CD1c-positive myeloid dendritic cell (primary cell): ENCODE data around the gene GOLGA2.
"Not testable (repeated sequence)": the region's sequence is repeated elsewhere in the genome, so short reads cannot be mapped to it uniquely, and the experiment has no call there.

ENCODE experiments used
- DNase-seq: peaks from one replicate; pipeline ENCODE4 v3.0.0-alpha.2; 2016; ENCODE audit errors: extremely low spot score

The GOLGA2 gene

GRCh38 chr9:128294142-128294541 is 18.3 kb upstream of the GOLGA2 start:
- DNase-seq, result no peak

- DNase-seq, result no peak
These were observed 17.3 kb upstream of the GOLGA2 start for GRCh38 chr9:128293091-128293490.

- no peak for DNase-seq
These were observed 16.2 kb upstream of the GOLGA2 start for GRCh38 chr9:128292009-128292408.

GRCh38 chr9:128288273-128289004 is 12.6 kb upstream of the GOLGA2 start:
- DNase-seq, result no peak

GRCh38 chr9:128286440-128286839 is 10.6 kb upstream of the GOLGA2 start:
- no peak for DNase-seq

- DNase-seq, result no peak
These were observed 9.4 kb upstream of the GOLGA2 start for GRCh38 chr9:128285033-128285784.

GRCh38 chr9:128282500-128282899 is 6.7 kb upstream of the GOLGA2 start:
- DNase-seq, result no peak

GRCh38 chr9:128280084-128280622 is 4.3 kb upstream of the GOLGA2 start:
- no peak for DNase-seq

GRCh38 chr9:128279088-128280073 is 3.6 kb upstream of the GOLGA2 start:
- DNase-seq, result not testable (repeated sequence)

- peak; percentile 8 for DNase-seq
These were observed 915 bp upstream of the GOLGA2 start for GRCh38 chr9:128276574-128277270.

GRCh38 chr9:128276008-128276573 is 284 bp upstream of the GOLGA2 start, which contains the start of gene SWI5:
Gene SWI5 (plus strand): TSS chr9:128276276.
- DNase-seq, result peak; percentile 100

GRCh38 chr9:128274245-128274644 is 1.6 kb downstream of the GOLGA2 start:
- no peak for DNase-seq

- DNase-seq, result no peak
These were observed 4.3 kb downstream of the GOLGA2 start for GRCh38 chr9:128271512-128271911.

GRCh38 chr9:128271112-128271511 is 4.7 kb downstream of the GOLGA2 start:
- no peak for DNase-seq

- no peak for DNase-seq
These were observed 8.8 kb downstream of the GOLGA2 start for GRCh38 chr9:128266868-128267590.

- DNase-seq, result no peak
These were observed 10.4 kb downstream of the GOLGA2 start for GRCh38 chr9:128265348-128265847.

GRCh38 chr9:128262687-128263086 is 13.1 kb downstream of the GOLGA2 start:
- no peak for DNase-seq

- no peak for DNase-seq
These were observed 15.5 kb downstream of the GOLGA2 start for GRCh38 chr9:128260340-128260739.

- no peak for DNase-seq
These were observed 16.7 kb downstream of the GOLGA2 start for GRCh38 chr9:128259156-128259555.

- no peak for DNase-seq
These were observed 17.5 kb downstream of the GOLGA2 start for GRCh38 chr9:128258326-128258725.
